GM20431 (cell line): ENCODE data around the gene TAP2.
"Not testable (repeated sequence)": the region's sequence is repeated elsewhere in the genome, so short reads cannot be mapped to it uniquely, and the experiment has no call there.

Experiments used
- in situ Hi-C: fragments of 300-500 bp; cut with MseI, MboI; formaldehyde crosslinking; loops from one replicate; pipeline ENCODE4 v1.15.0; 2020; ENCODE audit warnings: low sequenced_read_pairs; ENCODE audit not compliant: unreplicated experiment

Gene TAP2

DNA sequence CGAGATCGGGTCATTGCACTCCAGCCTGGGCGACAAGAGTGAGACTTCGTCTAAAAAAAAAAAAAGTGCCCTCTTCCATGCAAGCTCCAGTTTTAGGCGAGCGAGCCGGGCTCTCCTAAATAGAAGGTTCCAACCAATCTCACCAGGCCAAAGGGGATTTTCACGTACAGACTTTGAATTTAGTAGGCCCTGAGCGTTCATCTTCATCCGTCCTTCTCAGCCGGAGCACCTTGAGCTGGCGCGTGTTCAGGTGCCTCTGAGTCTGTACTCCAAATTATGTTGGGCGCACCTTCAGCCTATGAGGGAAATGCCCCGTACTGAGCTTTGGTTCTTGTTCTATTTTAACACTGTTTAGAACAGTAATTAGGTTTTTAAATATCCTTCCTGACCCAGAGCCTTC, 817 bp upstream of the TAP2 start:
- in situ Hi-C loops, result no loop called here

DNA sequence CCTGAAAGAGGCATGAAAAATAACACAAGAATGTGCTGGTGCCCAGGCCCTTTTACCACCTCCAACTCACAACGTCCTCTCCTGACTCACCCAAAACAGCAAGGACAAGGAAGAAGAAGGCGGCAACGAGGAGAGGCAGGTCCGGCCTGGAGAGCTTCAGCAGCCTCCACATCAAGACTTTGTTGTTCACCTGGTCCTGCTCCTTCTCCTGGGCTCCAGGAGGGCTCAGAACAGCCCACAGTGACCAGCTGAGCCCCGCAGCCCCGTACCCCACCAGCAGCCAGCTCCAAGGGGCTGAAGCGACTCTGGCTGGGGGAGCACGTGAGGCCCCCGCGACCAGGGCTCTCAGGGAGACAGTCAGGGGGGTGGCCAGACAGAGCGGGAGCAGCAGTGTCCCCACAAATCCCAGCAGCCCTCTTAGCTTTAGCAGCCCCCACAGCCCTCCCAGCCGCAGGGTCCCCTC, 857 bp downstream of the TAP2 start:
- in situ Hi-C loops, result no loop called here

GRCh38 chr6:32836873-32837272, 1.7 kb downstream of the TAP2 start:
- in situ Hi-C loops, result no loop called here

DNA sequence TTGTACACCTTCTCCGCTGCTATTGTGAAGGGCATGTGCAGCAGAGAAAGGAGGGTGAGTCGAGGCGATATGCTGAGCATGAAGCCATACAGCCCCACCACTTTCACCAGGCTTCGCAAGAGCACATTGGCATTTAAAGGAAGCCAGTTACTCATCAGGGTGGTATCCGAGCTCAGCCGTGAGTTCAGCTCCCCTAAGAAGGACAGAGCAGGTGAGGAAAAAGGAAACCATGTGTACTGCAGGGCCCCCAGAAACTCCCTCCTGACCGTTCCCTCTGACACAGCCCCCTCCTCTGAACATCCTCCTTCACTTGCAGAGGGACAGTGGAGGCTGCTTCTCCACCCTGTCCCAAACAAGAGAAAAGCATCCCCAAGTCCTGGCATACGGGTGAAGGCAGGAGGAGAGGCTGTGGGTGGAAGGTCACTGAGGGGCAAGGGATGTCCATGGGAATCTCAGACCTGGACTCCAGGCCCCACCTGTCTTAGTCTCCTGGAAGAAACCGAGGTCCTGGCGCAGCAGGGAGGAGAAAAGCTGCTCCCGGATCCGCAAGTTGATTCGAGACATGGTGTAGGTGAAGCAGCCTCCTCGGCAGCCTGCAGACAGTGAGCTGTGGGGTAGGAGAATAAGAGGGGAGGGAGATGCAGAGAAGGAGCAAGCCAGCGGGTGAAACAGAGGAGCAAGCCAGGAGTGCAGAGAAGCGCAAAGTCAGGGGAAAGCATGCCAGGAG, 3.2 kb downstream of the TAP2 start:
- in situ Hi-C loops, result no loop called here

- in situ Hi-C loops, result no loop called here
These were observed 4.9 kb downstream of the TAP2 start for GRCh38 chr6:32833664-32834063.

DNA sequence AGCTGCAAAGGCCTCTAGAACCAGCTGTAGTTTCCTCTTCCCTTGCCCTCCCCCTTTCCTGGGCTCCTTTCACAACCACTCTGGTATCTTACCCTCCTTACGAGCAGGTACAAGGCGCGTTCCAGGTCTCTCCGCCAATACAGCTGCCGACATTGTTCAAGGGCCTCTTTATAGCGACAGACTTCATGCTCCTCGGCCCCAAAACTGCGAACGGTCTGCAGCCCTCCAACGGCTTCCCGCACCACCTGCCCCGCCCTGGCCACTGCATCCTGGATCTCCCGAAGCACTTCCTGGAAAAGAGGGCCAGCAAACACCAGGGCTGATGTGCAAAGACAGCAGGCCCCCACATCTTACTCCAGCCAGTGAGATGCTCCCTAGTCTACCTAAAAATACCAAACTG, 6.0 kb downstream of the TAP2 start:
- in situ Hi-C loops, result no loop called here

GRCh38 chr6:32830936-32831335, 7.6 kb downstream of the TAP2 start:
- in situ Hi-C loops, result no loop called here

- in situ Hi-C loops, result no loop called here
These were observed 8.5 kb downstream of the TAP2 start for GRCh38 chr6:32830017-32830416.

GRCh38 chr6:32829495-32829894, 9.0 kb downstream of the TAP2 start:
- in situ Hi-C loops, result no loop called here

DNA sequence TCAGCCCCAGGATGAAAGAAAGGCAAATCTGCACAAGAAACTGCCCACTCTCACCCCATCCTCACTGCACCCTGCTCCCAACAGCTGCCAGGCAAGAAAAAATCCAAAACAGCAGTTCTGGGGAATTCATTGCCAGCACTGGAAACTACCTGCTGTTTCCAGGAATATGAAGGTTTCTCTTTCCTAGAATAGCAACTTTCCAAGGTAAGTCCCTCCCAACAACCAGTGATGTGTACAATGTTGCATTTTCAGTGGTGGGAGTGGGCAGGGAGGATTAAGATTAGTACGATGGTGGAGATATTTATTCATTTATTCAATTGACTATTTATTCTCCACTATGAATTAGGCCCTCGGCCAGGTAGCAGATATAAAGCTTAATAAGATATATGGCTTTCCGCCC, 11.5 kb downstream of the TAP2 start:
- in situ Hi-C loops, result no loop called here

DNA sequence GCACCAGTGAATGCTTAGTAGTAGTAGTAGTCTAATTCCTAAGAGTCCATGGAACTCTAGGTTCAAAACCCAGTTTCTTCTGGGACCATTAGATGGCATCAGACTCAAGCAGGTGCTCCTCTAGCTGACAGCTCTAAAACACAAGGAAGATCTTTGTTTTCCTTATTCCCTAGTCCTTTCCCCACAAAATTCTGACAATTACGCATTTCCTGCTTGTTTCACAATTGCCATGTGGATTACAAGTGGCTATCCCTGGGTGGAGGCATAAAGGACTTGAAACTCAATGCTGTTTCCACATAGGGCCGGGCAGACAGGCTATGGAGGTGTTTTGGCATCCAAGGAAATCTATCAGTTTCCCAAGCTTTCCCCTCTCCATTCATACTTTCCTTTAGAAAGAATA, 12.6 kb downstream of the TAP2 start:
- in situ Hi-C loops, result no loop called here

- in situ Hi-C loops, result no loop called here
These were observed 18.8 kb downstream of the TAP2 start for GRCh38 chr6:32819729-32820128.

GRCh38 chr6:32818867-32819266, 19.7 kb downstream of the TAP2 start:
- in situ Hi-C loops, result no loop called here

DNA sequence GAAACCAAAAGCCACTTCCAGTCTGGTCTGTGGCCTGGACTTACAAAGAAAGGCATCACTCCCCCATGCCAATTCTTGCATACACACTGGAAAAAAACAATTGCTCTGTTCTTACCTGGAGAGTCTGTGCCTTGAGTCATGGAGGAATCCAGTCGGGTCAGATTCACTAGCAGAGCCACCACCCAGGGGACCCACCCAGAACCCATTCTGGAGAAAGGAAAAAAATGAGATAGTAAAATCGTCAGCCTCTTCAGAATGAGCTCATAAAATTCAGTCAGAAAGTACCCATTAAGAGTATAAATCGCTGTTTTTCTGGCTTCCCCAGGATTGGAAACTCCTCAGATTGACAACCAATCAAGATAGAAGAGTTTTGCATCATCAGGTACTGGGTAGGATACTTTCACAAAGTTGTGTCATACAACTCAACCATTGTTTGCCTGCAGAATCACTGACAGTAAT, 21.8 kb downstream of the TAP2 start, which contains the start of gene HLA-DOB:
Gene HLA-DOB, minus strand, starts transcription at position 257 of the 459 bp plus-strand sequence. Its CDS starts 51 bp downstream, at position 206.
- in situ Hi-C loops, result no loop called here

DNA sequence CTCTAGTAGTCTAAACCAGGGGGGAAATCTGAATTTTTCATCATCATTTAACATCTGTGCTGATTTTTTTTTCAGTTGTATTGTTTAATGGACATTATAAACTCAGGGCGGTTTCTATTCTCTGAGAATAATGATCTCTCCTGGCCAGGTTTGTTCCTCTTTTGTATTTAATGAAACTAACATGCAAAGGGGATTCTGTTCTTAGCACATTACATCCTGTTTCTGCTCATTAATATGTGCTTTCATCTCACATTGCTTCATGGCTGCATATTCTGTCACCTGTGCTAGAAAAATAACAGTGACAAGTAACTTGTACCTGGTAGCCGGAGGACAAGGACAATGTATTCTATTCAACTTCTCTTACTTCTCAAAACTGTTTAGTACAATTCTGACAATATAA, 22.5 kb downstream of the TAP2 start:
- in situ Hi-C loops, result no loop called here

GRCh38 chr6:32815115-32815514, 23.4 kb downstream of the TAP2 start:
- in situ Hi-C loops, result no loop called here

- in situ Hi-C loops, result no loop called here
These were observed 24.4 kb downstream of the TAP2 start for GRCh38 chr6:32814145-32814544.

DNA sequence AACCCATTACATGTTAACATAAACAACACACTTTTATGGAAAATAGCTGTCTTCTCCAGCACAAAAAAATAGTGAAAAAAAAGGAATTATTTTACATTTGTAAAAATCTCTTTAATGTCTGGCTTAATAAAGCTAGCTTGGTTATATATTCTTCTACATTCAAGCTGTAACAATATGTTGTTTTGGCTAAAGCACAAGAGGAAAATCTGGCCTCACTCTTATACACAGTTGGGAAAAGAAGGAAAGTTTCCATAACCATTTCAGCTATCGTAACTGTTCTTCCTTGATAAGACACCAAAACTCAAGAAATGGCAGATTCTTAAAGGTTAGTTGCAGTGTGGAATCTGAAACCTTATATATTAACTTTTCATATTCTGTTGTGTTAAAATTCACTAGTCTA, 29.4 kb downstream of the TAP2 start:
- in situ Hi-C loops, result no loop called here

DNA sequence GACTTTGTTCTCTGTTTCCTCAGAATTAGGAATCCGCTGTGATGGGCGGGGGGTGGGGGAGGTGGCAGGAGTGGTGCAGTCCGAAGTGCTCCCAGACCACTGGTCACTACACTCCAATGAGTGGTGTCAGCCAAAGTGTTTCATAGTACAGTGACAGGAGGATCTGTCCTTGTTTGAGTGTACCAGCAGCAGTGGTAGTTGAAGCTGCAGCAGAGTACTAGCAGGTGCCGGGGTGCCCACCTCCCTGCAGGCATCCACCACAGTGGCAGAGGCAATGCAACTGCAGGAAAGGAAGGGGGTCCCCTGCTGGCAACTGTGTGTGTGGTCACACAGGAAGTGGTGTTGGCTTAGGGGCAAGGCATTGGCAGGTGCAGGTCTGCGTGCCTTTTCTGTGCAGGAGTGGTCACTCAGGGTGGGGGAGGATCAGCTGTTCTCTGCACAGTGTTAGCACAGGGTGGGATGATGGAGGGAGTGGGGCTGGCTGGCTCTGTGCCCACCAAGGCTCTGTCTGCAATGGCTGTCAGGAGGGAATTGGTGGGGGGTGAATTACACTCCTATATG, 31.4 kb downstream of the TAP2 start:
- in situ Hi-C loops, result no loop called here

- in situ Hi-C loops, result not testable (repeated sequence)
These were observed 33.1 kb downstream of the TAP2 start for GRCh38 chr6:32805404-32805803.

DNA sequence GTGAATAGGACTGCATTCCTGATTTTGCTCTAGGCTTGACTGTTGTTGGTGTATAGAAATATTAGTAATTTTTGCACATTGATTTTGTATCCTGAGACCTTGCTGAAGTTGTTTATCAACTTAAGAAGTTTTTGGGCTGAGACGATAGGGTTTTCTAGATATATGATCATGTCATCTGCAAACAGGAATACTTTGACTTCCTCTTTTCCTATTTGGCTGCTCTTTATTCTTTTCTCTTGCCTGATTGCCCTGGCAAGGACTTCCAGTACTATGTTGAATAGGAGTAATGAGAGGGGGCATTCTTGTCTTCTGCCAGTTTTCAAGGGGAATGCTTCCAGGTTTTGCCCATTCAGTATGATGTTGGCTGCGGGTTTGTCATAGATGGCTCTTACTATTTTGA, 35.1 kb downstream of the TAP2 start:
- in situ Hi-C loops, result no loop called here

DNA sequence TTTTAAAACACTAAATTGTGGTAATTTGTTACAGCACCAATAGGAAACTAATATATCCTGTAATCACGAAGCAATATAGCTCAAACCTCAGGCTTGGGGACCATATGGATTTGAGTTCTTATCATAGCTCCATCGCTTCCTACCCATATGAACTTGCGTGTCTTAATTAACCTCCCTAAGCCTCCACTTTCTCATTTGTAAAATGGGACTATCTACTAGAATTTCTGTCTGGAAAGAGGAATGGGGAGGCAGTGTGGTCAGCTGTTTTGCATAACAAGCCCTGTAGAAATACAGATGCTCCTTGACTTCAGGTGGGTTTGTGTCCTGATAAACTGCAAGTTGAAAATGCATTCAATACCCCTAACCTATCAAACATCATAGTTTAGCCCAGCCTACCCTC, 38.8 kb downstream of the TAP2 start:
- in situ Hi-C loops, result loop anchor here (10.0 kb wide), 1 partner anchor 385 kb away; no protein-coding TSS in a partner anchor
